NT2/D1 (cell line): ENCODE data around the gene CCR5.

ENCODE experiments used
- SUZ12 ChIP-seq: IDR thresholded peaks from 2 replicates; pipeline ENCODE4 v1.6.1; 2011; ENCODE audit not compliant: insufficient read length, insufficient read depth; ENCODE audit errors: extremely low read depth
- YY1 ChIP-seq: IDR thresholded peaks from 2 replicates; pipeline ENCODE4 v1.6.1; 2011; ENCODE audit not compliant: insufficient read length, insufficient read depth
- ZNF274 ChIP-seq: IDR thresholded peaks from 2 replicates; pipeline ENCODE4 v1.6.1; 2011; ENCODE audit warnings: mild to moderate bottlenecking, low read depth, low read length

DNA sequence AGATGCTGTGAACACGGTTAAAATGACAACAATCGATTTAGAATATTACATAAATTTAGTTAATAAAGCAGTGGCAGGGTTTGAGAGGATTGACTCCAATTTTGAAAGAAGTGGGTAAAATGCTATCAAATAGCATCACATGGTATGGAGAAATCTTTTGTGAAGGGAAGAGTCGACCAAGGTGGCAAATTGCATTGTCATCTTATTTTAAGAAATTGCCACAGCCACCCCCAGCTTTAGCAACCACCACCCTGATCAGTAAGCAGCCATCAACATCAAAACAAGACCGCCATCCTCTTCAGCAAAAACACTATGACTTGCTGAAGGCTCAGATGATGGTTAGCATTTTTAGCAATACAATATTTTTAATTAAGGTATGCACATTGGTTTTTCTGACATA is 5.7 kb upstream of the CCR5 start:
- TF ChIP-seq YY1 (no peak), ZNF274 (no peak), SUZ12 (no peak)
